Liver (tissue), 9 donors: ENCODE measurements around the gene KIF26B. TPM values are rescaled to one million over a fixed set of nuclear protein-coding genes. Genes with fewer than 3 reads are reported as not detected.

Experiments used
- DNase-seq: peaks from one replicate; pipeline ENCODE4 v3.0.0-alpha.2; 2017; ENCODE audit warnings: low spot score
- H3K27ac ChIP-seq, 2 donors: one replicate each; pipeline ENCODE4 v1.7.0; 2013; ENCODE audit warnings: inconsistent platforms in 2 of 2, low read length in 2 of 2, control low read depth in 1 of 2, low read depth in 1 of 2, mild to moderate bottlenecking in 1 of 2
- H3K27me3 ChIP-seq, 4 donors: one replicate each; pipeline versions ENCODE4 v1.6.1 to v1.7.0; 2013; ENCODE audit warnings: low read length in 3 of 4, inconsistent platforms in 1 of 4, mild to moderate bottlenecking in 1 of 4, moderate library complexity in 1 of 4; ENCODE audit not compliant: control insufficient read depth in 4 of 4, insufficient read depth in 4 of 4
- H3K36me3 ChIP-seq, 4 donors: one replicate each; pipeline versions ENCODE4 v1.6.1 to v1.7.0; 2013; ENCODE audit warnings: low read length in 3 of 4, mild to moderate bottlenecking in 3 of 4, low read depth in 1 of 4, moderate library complexity in 1 of 4; ENCODE audit not compliant: control insufficient read depth in 4 of 4, insufficient read depth in 3 of 4
- H3K4me1 ChIP-seq, 4 donors: one replicate each; pipeline versions ENCODE4 v1.6.1 to v1.7.0; 2013; ENCODE audit warnings: low read length in 3 of 4, mild to moderate bottlenecking in 3 of 4, moderate library complexity in 1 of 4; ENCODE audit not compliant: control insufficient read depth in 4 of 4, insufficient read depth in 4 of 4
- H3K4me3 ChIP-seq, 3 donors: one replicate each; pipeline versions ENCODE4 v1.6.1 to v1.7.0; 2013; ENCODE audit warnings: low read length in 3 of 3, control low read depth in 1 of 3, low read depth in 1 of 3, mild to moderate bottlenecking in 1 of 3
- H3K9ac ChIP-seq, 2 donors: one replicate each; pipeline ENCODE4 v1.7.0; 2013; ENCODE audit warnings: low read length in 2 of 2, mild to moderate bottlenecking in 2 of 2, moderate library complexity in 2 of 2, control low read depth in 1 of 2, low read depth in 1 of 2
- H3K9me3 ChIP-seq, 4 donors: one replicate each; pipeline versions ENCODE4 v1.6.1 to v1.7.0; 2013; ENCODE audit warnings: low read length in 3 of 4; ENCODE audit not compliant: control insufficient read depth in 4 of 4
- ATF3 ChIP-seq: IDR thresholded peaks from 2 replicates; pipeline ENCODE4 v1.6.1; 2016; ENCODE audit warnings: antibody characterized with exemption
- CTCF ChIP-seq: fragments of 150-350 bp; IDR thresholded peaks from 2 replicates; pipeline ENCODE4 v1.5.1; 2017; ENCODE audit warnings: improper control_type of control experiment, low read depth, low read length; ENCODE audit not compliant: missing input control
- EGR1 ChIP-seq, 2 donors: IDR thresholded peaks; 2 replicates each; pipeline ENCODE4 v1.6.1; 2016 to 2018; ENCODE audit warnings: antibody characterized with exemption in 2 of 2, low read depth in 2 of 2
- FOXA1 ChIP-seq: IDR thresholded peaks from 2 replicates; pipeline ENCODE4 v1.6.1; 2016; ENCODE audit warnings: antibody characterized with exemption
- FOXA2 ChIP-seq: IDR thresholded peaks from 2 replicates; pipeline ENCODE4 v1.6.1; 2016; ENCODE audit warnings: antibody characterized with exemption
- GABPA ChIP-seq, 2 donors: IDR thresholded peaks in 1 of 2; conservative IDR thresholded peaks in 1 of 2; 2 replicates each; pipeline ENCODE4 v1.6.1; 2016; ENCODE audit warnings: antibody characterized with exemption in 2 of 2, mild to moderate bottlenecking in 1 of 2, moderate library complexity in 1 of 2
- HNF4A ChIP-seq, 2 donors: conservative IDR thresholded peaks; 2 replicates each; pipeline ENCODE4 v1.6.1; 2016; ENCODE audit warnings: antibody characterized with exemption in 2 of 2, mild to moderate bottlenecking in 2 of 2
- HNF4G ChIP-seq: IDR thresholded peaks from 2 replicates; pipeline ENCODE4 v1.6.1; 2016; ENCODE audit warnings: antibody characterized with exemption
- JUND ChIP-seq, 2 donors: IDR thresholded peaks; 2 replicates each; pipeline ENCODE4 v1.6.1; 2016; ENCODE audit warnings: antibody characterized with exemption in 2 of 2
- MAX ChIP-seq: IDR thresholded peaks from 2 replicates; pipeline ENCODE4 v1.6.1; 2016; ENCODE audit warnings: antibody characterized with exemption
- NR2F2 ChIP-seq: IDR thresholded peaks from 2 replicates; pipeline ENCODE4 v1.6.1; 2016; ENCODE audit warnings: antibody characterized with exemption
- RAD21 ChIP-seq, 2 donors: IDR thresholded peaks; 2 replicates each; pipeline ENCODE4 v1.6.1; 2016; ENCODE audit warnings: antibody characterized with exemption in 2 of 2, mild to moderate bottlenecking in 2 of 2
- REST ChIP-seq: IDR thresholded peaks from 2 replicates; pipeline ENCODE4 v1.6.1; 2016; ENCODE audit warnings: antibody characterized with exemption, mild to moderate bottlenecking
- RXRA ChIP-seq, 2 donors: IDR thresholded peaks; 2 replicates each; pipeline ENCODE4 v1.6.1; 2017 to 2018; ENCODE audit warnings: antibody characterized with exemption in 2 of 2, mild to moderate bottlenecking in 1 of 2
- SP1 ChIP-seq: IDR thresholded peaks from 2 replicates; pipeline ENCODE4 v1.6.1; 2018; ENCODE audit warnings: antibody characterized with exemption, mild to moderate bottlenecking
- TAF1 ChIP-seq: conservative IDR thresholded peaks from 2 replicates; pipeline ENCODE4 v1.6.1; 2016; ENCODE audit warnings: antibody characterized with exemption, mild to moderate bottlenecking
- YY1 ChIP-seq: IDR thresholded peaks from 2 replicates; pipeline ENCODE4 v1.6.1; 2016; ENCODE audit warnings: antibody characterized with exemption, mild to moderate bottlenecking
- ZBTB33 ChIP-seq: IDR thresholded peaks from 2 replicates; pipeline ENCODE4 v1.6.1; 2016; ENCODE audit warnings: antibody characterized with exemption
- WGBS: extraction: QIAGEN DNeasy Blood & Tissue Kit; methylation state at CpG from one replicate; pipeline ENCODE4 v1.1.7; 2013; 5-methylcytosine and 5-hydroxymethylcytosine counted together
- polyA plus RNA-seq, 2 donors: library from polyadenylated mRNA; stranded (reverse) in 1 of 2; unstranded in 1 of 2; fragments of 200-250 nt in 1 of 2; fragments of >200 nt in 1 of 2; fragmentation: Nextera tagmentation in 1 of 2; extraction: Ambion mirVana in 1 of 2; gene quantifications; one replicate each; pipeline versions ENCODE4 v1.2.1 to v1.2.3, GENCODE V29; 2013 to 2015
- total RNA-seq, 2 donors: library from RNA; depleted of rRNA; stranded (reverse); fragments of >200 nt; gene quantifications; one replicate each; pipeline ENCODE4 v1.2.3, GENCODE V29; 2014
- donor health status: healthy.
- donor health status: healthy.
- donor health status: healthy.
- donor health status: healthy.
- donor health status: healthy.

The KIF26B gene
- total and polyA plus RNA-seq, 4 donors, result 0.10 to 1.7 (median 0.34) TPM

- no peaks in the 10 kb centered on the region for H3K36me3 ChIP-seq
- TF ChIP-seq SP1, result no peak
- no peak for TF ChIP-seq RAD21 (IDR thresholded peaks at IDR 0.05)
- TF ChIP-seq GABPA (IDR thresholded peaks at IDR 0.05 in 1 of 2, conservative IDR thresholded peaks at IDR 0.05 in 1 of 2), result no peak
- no peak for TF ChIP-seq NR2F2
- TF ChIP-seq MAX, result no peak
- no peak for TF ChIP-seq TAF1
- TF ChIP-seq ATF3, result no peak
- TF ChIP-seq HNF4G, result no peak
- TF ChIP-seq HNF4A (conservative IDR thresholded peaks at IDR 0.05), result no peak
- no peak for TF ChIP-seq JUND (IDR thresholded peaks at IDR 0.05)
- TF ChIP-seq ZBTB33, result no peak
- no peak for TF ChIP-seq REST
- no peak for TF ChIP-seq CTCF
- TF ChIP-seq FOXA1, result no peak
- TF ChIP-seq FOXA2, result no peak
- TF ChIP-seq EGR1 (IDR thresholded peaks at IDR 0.05; ENCODE audit: low read depth in 2 of 2), result no peak
- TF ChIP-seq YY1, result no peak
- TF ChIP-seq RXRA (IDR thresholded peaks at IDR 0.05), result no peak
- no peak overlapping the region for H3K4me3 ChIP-seq
- 91% methylated on average over 13 of the region's 13 CpGs for WGBS
- H3K27me3 ChIP-seq, result no peaks in the 10 kb centered on the region
- H3K9me3 ChIP-seq, result peaks cover 7 to 19% (median 17%) of the 10 kb centered on the region in 4 donors
- no peak overlapping the region for H3K27ac ChIP-seq
- DNase-seq, result no peak
- no peak overlapping the region for H3K9ac ChIP-seq
- H3K4me1 ChIP-seq, result no peaks in the 10 kb centered on the region
These were observed 55.1 kb downstream of the KIF26B start for GRCh38 chr1:245209658-245210435.
